Panc1 (cell line): ENCODE data around the gene PLEKHH2. TPM values are rescaled to one million over a fixed set of nuclear protein-coding genes. Genes with fewer than 3 reads are reported as not detected.

ENCODE experiments used
- ATAC-seq: fragments of 200-7000 bp; cut with Tn5 transposase; 2 replicates; pipeline ENCODE4 v1.9.1; 2020; ENCODE audit warnings: mild to moderate bottlenecking, moderate library complexity
- BruUV-seq: library from RNA; stranded (reverse); fragments of 400-500 nt; replicated peaks from 2 replicates; lab custom pipeline; 2021; lab: Mats Ljungman, UMichigan
- CTCF ChIA-PET: fragments of 300-600 bp; sonication (Branson Sonifier 250); formaldehyde crosslinking; loops from one replicate; lab custom pipeline; 2022; ENCODE audit warnings: antibody characterized with exemption; lab: Charles Lee
- POLR2A ChIA-PET: fragments of 300-600 bp; sonication (Branson Sonifier 250); formaldehyde crosslinking; loops from one replicate; lab custom pipeline; 2022; ENCODE audit warnings: antibody characterized with exemption; lab: Charles Lee
- DNase-seq: peaks from one replicate; pipeline ENCODE4 v3.0.0-alpha.2; 2010; ENCODE audit warnings: low read depth, low spot score
- H3K27ac ChIP-seq: 2 replicates; pipeline ENCODE4 v1.5.1; 2011; ENCODE audit warnings: mild to moderate bottlenecking, low read length, inconsistent platforms
- H3K27me3 ChIP-seq: fragments of 200-500 bp; sonication (Bioruptor generic); 2 replicates; pipeline ENCODE4 v1.6.0; 2014; ENCODE audit warnings: low read length, inconsistent platforms; ENCODE audit not compliant: control insufficient read depth, insufficient read depth
- H3K36me3 ChIP-seq: fragments of 200-500 bp; sonication (Bioruptor generic); 2 replicates; pipeline ENCODE4 v1.5.1; 2014; ENCODE audit warnings: inconsistent platforms, mild to moderate bottlenecking, low read length, moderate library complexity; ENCODE audit not compliant: control insufficient read depth, insufficient read depth
- H3K4me1 ChIP-seq: 2 replicates; pipeline ENCODE4 v1.5.1; 2011; ENCODE audit warnings: inconsistent platforms, mild to moderate bottlenecking, low read length, moderate library complexity; ENCODE audit not compliant: control insufficient read depth, insufficient read depth
- H3K4me3 ChIP-seq, 2 experiments: 2 replicates each; pipeline ENCODE4 v1.5.1; 2011 to 2012; ENCODE audit warnings: low read depth in 2 of 2, low read length in 2 of 2, mild to moderate bottlenecking in 2 of 2, inconsistent platforms in 1 of 2, moderate library complexity in 1 of 2
- H3K9me3 ChIP-seq: fragments of 200-500 bp; sonication (Bioruptor generic); 2 replicates; pipeline ENCODE4 v1.5.1; 2014; ENCODE audit warnings: low read depth, mild to moderate bottlenecking, inconsistent platforms, low read length, moderate library complexity; ENCODE audit not compliant: control insufficient read depth, insufficient read depth
- POLR2AphosphoS5 ChIP-seq: IDR thresholded peaks from 2 replicates; pipeline ENCODE4 v1.6.1; 2012; ENCODE audit warnings: mild to moderate bottlenecking, low read depth, low read length, moderate library complexity
- SIN3A ChIP-seq: IDR thresholded peaks from 2 replicates; pipeline ENCODE4 v1.6.1; 2012; ENCODE audit warnings: low read depth, mild to moderate bottlenecking, low read length, moderate library complexity, borderline replicate concordance; ENCODE audit not compliant: insufficient read depth
- TCF7L2 ChIP-seq: IDR thresholded peaks from 2 replicates; pipeline ENCODE4 v1.6.1; 2011; ENCODE audit warnings: mild to moderate bottlenecking, low read depth, low read length, inconsistent platforms
- in situ Hi-C: cut with HindIII; loops from 2 replicates; pipeline ENCODE4 v1.10.0; 2016; ENCODE audit warnings: low sequenced_read_pairs, low pct_unique_long_range_greater_than_20kb
- intact Hi-C: fragments of 100-400 bp; cut with micrococcal nuclease; formaldehyde crosslinking; loops from one replicate; pipeline ENCODE4 v1.10.0; 2022; ENCODE audit not compliant: unreplicated experiment
- total RNA-seq: library from RNA; stranded (reverse); gene quantifications from one replicate; pipeline ENCODE4 v1.2.1, GENCODE V29; 2021; ENCODE audit not compliant: unreplicated experiment
- TF ChIP-seq, protein P1 (sequence below), 2 experiments: IDR thresholded peaks; 2 replicates each; pipeline ENCODE4 v1.6.1; 2011 to 2012; ENCODE audit warnings: low read depth in 2 of 2, control low read depth in 1 of 2, low read length in 1 of 2, mild to moderate bottlenecking in 1 of 2, moderate library complexity in 1 of 2; ENCODE audit not compliant: insufficient read depth in 1 of 2
- TF ChIP-seq, protein P2 (sequence below): fragments of 450-650 bp; IDR thresholded peaks from 2 replicates; pipeline ENCODE4 v1.5.1; 2017; ENCODE audit warnings: mild to moderate bottlenecking

PLEKHH2 gene
- total RNA-seq, 1 experiment from 2014 or later = 15.0 TPM

DNA sequence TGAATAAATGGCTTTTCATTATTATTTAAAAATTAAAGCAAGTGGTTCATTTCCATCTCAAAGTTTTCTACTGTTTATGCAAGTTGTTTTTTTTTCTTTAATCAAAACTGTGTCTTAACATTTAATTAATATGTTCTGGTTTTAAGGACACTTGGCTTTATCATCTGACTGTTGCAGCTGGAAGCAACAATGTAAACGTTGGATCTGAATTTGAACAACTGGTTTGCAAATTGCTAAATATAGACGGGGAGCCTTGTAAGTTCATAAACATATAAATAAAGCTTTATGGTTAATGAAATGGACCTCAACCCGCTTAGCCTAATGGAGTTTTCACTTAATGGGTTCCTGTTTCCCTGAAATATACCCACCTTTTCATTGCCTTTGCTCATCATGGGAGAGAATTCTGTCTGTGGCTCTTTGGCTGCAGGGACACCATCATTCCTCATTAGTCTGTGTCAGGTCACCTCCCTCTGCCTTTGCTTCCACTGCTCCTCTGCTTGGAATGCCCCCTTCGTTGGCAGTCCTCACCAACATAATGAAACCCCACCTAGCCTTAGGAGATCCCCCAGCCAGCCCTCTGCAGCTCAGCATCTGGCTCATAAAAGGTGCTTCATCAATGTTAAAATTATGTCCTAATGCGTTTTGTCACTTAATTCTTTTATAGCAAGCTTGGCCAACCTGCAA, 92.6 kb downstream of the PLEKHH2 start:
- POLR2A ChIA-PET = interaction anchor here (0.7 kb wide), 1 partner anchor 30 kb away, joined by 10 read pairs; no protein-coding TSS in a partner anchor

DNA sequence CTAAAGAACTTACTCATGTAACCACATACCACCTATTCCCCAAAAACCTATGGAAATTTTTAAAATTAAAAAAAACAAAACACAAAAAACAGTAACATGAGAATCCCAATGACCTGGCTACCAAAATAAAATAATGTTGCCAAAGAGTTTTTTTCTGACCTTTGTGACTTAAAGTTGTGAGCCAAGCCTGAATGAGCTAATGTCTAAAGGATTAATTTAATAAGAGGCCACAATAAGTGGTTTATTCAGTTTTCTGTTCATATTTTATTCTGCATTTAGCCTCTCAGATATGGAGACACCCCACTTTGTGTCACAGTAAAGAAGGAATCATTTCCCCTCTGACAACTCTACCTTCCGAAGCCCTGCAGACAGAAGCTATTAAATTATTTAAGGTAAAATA, 94.2 kb downstream of the PLEKHH2 start:
- BruUV-seq = no TSS peak
- in situ Hi-C loops = no loop called here
- POLR2A ChIA-PET = no interaction called here
- Histone ChIP-seq H3K27me3 (no peaks in the 10 kb centered on the region), H3K4me1 (no peaks in the 10 kb centered on the region), H3K9me3 (no peaks in the 10 kb centered on the region), H3K27ac (no peak overlapping the region), H3K36me3 (peaks cover 2% of the 10 kb centered on the region; the same call in 1 of the 2 replicates), H3K4me3 (no peak overlapping the region)
- CTCF ChIA-PET = interaction anchor here (0.6 kb wide), 1 partner anchor 46 kb away, joined by 3 read pairs; no protein-coding TSS in a partner anchor
- TF ChIP-seq SIN3A = no peak
- TF ChIP-seq, protein P1, sequence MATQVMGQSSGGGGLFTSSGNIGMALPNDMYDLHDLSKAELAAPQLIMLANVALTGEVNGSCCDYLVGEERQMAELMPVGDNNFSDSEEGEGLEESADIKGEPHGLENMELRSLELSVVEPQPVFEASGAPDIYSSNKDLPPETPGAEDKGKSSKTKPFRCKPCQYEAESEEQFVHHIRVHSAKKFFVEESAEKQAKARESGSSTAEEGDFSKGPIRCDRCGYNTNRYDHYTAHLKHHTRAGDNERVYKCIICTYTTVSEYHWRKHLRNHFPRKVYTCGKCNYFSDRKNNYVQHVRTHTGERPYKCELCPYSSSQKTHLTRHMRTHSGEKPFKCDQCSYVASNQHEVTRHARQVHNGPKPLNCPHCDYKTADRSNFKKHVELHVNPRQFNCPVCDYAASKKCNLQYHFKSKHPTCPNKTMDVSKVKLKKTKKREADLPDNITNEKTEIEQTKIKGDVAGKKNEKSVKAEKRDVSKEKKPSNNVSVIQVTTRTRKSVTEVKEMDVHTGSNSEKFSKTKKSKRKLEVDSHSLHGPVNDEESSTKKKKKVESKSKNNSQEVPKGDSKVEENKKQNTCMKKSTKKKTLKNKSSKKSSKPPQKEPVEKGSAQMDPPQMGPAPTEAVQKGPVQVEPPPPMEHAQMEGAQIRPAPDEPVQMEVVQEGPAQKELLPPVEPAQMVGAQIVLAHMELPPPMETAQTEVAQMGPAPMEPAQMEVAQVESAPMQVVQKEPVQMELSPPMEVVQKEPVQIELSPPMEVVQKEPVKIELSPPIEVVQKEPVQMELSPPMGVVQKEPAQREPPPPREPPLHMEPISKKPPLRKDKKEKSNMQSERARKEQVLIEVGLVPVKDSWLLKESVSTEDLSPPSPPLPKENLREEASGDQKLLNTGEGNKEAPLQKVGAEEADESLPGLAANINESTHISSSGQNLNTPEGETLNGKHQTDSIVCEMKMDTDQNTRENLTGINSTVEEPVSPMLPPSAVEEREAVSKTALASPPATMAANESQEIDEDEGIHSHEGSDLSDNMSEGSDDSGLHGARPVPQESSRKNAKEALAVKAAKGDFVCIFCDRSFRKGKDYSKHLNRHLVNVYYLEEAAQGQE (IDR thresholded peaks at IDR 0.05; ENCODE audit: insufficient read depth in 1 of 2, low read depth in 2 of 2, low read length in 1 of 2) = no peak
- DNase-seq (no peak), ATAC-seq (no peak)
- intact Hi-C loops = no loop called here

More for the DNA sequence above, 92.6 kb downstream of the PLEKHH2 start:
- ATAC-seq (no peak), DNase-seq (no peak)
- Histone ChIP-seq H3K27me3 (no peaks in the 10 kb centered on the region), H3K36me3 (peaks cover 2% of the 10 kb centered on the region; the same call in 1 of the 2 replicates), H3K4me1 (no peaks in the 10 kb centered on the region), H3K9me3 (no peaks in the 10 kb centered on the region), H3K4me3 (no peak overlapping the region), H3K27ac (no peak overlapping the region)
- intact Hi-C loops = no loop called here
- TF ChIP-seq, protein P2, sequence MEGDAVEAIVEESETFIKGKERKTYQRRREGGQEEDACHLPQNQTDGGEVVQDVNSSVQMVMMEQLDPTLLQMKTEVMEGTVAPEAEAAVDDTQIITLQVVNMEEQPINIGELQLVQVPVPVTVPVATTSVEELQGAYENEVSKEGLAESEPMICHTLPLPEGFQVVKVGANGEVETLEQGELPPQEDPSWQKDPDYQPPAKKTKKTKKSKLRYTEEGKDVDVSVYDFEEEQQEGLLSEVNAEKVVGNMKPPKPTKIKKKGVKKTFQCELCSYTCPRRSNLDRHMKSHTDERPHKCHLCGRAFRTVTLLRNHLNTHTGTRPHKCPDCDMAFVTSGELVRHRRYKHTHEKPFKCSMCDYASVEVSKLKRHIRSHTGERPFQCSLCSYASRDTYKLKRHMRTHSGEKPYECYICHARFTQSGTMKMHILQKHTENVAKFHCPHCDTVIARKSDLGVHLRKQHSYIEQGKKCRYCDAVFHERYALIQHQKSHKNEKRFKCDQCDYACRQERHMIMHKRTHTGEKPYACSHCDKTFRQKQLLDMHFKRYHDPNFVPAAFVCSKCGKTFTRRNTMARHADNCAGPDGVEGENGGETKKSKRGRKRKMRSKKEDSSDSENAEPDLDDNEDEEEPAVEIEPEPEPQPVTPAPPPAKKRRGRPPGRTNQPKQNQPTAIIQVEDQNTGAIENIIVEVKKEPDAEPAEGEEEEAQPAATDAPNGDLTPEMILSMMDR = no peak
- TF ChIP-seq SIN3A (no peak), POLR2AphosphoS5 (no peak), TCF7L2 (no peak)
- TF ChIP-seq, protein P1 (IDR thresholded peaks at IDR 0.05; ENCODE audit: insufficient read depth in 1 of 2, low read depth in 2 of 2, low read length in 1 of 2) = no peak
- in situ Hi-C loops = no loop called here
- CTCF ChIA-PET = no interaction called here
- no TSS peak for BruUV-seq
